Stimulated activated CD8-positive, alpha-beta memory T cell treated with anti-CD3 and anti-CD28 coated beads, Interleukin-15, amount 100 ng/mL, for 48 hours (primary cell): ENCODE data around the gene SDSL.

ENCODE experiments used
- DNase-seq, 2 donors: peaks; one replicate each; pipeline ENCODE4 v3.0.0-alpha.2; 2020; ENCODE audit warnings: low read depth in 2 of 2

SDSL gene

DNA sequence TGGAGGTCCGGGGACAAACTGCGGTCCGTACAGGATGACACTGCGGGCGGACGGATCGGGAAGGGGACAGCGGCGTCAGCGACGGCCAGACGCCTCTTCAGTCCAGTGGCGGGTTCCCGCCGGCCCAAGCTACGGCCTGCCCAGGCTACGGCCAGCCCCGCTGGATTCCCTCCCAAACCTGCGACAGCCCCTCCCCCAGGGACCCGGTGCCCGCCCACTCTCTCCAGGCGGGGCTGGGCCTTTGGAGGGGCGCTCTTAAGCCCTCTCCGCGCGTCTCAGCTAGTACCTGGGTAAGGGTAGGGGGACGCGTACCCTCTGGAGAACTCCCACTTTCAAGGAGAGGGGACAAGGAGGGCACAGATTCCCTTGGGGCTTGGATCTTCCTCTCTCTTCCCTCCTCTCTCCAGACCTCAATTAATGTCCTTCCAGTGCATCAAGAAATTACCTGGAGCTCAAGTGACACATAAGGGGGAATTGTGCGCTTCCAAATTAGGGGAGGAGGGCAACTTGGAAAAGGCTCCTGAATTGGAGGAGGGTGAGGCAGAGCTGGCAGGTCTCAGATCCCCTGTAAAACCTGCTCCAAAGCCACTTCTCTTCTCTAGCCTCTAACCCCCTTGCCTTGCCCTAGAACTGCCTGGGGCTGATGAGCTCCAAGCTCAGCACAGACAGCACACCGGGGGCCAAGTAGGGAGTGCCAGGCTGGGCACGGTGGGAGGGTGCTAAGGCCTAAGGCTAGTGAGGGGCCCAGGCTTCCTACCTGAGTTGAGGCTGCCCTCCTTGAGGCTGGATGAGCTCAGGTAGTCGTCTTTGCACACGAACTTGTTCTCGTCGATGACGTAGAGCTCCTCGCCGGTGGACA lies 46.4 kb downstream of the SDSL start:
- DNase-seq = no peak

DNA sequence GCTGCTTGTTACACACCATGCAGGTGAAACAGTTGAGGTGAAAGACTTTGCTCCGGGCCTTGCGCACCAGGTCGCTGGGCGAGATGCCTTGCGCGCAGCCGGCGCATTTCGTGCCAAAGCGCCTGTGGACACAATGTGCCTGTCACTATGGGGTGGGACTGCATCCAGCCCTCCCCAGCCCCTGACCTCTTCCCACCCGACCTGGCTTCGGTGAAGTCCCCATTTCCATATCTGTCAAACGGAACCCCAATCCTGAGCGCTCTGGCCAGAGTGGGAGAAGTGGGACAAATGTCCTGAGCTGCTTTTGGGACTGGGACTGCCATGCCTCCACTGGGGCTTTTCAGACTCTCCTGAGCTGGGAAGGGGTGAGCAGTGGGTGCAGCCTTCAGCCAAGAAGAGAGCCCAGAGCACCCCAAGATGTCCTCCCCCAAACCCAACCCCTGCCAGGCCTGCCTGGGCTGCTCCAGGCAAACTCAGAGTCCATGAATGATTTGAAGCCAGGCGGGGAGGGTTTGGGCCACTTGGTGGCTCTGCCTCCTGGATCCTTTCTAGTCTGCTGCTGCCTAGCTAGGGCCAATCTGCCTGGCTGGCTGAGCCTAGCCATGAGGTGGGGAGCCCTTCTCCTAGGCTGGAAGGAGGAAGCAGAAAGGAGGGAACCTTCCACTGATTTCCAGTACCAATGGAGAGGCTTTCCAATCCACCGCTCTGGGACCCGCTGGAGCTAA lies 47.2 kb downstream of the SDSL start:
- DNase-seq = no peak

- no peak for DNase-seq
Measured at GRCh38 chr12:113469949-113470743, 48.0 kb downstream of the SDSL start.

GRCh38 chr12:113470871-113471618 lies 48.9 kb downstream of the SDSL start:
- no peak for DNase-seq

- DNase-seq = no peak
Measured at GRCh38 chr12:113471619-113472171, 49.5 kb downstream of the SDSL start, which contains the start of gene LHX5. Gene LHX5 (minus strand): TSS chr12:113471871. CDS start chr12:113471498, 373 bp downstream.

DNA sequence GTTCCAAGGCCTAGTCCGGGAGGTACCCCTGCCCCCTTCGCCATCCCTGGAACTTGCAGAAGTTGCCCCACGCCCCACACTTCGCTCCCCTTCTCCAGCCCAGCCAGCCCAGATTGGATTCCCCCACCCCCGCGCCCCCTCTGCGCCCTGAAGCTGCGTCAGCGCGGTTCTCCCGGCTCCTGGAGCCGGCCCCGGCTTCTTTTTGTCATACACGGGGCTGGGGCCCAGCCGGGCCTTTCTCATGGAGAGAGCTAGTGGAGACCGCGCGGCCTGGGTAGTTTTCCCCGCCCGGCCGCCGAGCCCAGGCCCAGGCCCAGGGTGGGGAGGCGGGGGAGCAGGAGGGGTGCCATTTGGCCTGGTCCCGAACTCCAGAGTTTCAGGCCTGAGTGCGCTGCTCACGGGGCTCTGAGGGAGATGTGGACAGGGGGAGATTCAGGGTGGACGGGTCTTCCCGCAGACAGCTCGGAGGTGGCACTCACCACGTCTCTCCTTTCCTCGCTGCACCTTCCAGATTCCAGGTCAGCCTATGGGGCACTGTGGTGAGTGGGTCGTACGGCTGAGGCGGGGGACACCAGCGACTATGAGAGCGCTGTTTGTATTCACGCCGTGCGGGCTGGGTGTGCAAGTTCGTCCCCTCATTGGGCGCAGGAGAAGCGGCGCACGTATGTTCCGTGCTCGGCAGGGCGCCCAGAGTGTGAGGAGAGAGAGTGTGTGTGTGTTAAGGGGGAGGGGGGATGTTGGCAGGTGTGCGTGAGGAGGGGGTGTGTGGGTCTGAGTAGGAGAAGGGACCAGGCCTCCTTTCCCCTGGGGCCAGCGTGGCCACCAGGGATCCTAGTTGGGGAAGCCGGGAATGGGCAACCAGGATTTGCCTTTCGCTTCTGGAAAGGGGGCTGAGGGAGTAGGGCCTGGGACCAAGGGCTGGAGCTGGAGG lies 50.3 kb downstream of the SDSL start:
- DNase-seq = no peak

- DNase-seq = no peak
Measured at GRCh38 chr12:113473400-113473799, 51.2 kb downstream of the SDSL start.

DNA sequence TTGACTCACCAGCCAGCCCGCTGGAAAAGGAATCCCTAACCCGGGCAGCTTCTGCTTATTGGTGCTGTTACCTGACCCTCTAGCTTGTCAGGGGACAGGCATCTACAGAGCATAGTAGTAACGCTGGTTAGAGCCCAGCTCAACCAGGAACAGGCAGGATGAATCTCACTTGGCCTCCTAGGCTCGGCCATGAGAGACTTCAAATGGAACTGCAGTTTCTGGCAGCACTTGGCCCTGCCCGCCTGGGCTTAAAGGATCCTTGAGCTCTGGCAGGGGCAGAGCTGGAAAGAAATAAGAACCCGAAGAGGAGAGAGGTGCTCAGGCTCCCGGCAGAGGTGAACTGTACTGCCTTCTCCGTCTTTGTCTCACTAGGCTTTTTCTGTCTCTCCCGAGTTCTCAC lies 51.8 kb downstream of the SDSL start:
- no peak for DNase-seq

- DNase-seq = no peak
Measured at GRCh38 chr12:113474635-113475436, 52.7 kb downstream of the SDSL start.

GRCh38 chr12:113475451-113476175 lies 53.4 kb downstream of the SDSL start:
- DNase-seq = no peak

DNA sequence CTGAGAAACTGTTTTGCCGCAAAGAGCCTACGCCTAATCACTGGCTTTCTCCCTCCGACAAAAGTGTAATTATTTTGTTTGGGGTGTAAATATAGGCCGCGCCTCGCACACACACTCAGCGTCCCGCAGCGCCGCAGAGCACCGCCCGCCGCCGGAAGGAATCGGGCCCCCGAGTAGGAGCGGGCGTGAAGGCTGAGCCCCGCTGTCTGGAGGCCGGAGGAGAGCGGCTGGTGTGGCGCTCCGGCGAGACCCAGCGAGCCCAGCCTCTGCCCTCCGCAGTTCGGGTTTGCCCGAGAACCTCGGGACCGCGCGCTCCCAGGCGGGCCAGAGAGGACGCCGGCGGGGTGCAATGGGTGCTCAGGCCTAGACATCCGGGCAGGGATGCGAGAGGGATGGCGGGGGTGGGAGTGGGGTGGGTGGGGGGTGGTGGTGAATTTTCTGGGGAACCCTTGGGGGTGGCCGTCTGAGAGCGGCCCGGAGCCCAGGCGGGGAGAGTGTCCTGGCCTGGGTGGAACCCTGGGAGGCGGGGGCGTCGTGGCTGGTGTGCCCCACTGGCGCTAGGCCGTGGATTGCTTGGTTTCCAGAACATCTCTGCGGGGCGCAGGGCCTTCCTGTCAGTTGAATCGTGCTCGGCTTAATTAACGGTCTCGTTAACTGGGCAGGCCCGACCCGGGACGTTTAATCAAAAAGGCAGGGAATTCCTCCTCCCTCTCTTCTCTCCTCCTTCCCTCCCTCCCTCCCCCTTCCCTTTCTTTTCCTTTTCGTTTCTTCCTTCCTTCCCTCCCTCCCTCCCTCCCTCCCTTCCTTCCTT lies 54.2 kb downstream of the SDSL start:
- no peak for DNase-seq

DNA sequence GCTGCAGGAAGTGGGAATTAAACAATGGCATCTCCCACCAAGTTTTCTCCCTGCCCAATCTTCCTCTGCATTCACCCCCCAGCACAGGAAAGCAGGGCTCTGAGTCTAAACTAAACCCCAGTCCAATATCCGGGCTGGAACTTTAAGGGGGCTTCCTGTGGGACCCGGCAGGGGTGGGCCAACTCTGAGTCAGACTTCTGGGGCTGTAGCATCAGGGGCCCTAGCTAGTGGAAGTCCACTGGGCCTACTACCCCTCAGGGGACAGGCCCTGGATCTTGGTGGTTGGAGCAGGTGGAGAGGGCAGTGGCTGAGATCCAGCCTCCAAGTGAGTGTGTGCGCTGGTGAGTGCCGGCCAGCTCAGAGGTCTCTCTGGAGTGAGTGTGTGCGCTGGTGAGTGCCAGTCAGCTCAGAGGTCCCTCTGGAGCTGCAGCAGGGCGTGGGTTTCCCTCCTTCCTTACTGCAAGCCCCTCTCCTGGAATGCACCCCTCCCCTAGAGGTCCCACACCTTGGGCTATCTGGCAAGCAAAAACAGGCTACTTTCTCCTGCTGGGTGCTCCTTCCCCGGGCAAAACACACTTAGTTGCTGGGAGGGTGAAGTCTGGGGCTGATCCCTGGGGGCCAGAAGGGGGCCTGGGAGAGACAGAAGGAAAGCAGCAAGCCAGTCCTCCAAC lies 55.1 kb downstream of the SDSL start:
- DNase-seq = no peak

DNA sequence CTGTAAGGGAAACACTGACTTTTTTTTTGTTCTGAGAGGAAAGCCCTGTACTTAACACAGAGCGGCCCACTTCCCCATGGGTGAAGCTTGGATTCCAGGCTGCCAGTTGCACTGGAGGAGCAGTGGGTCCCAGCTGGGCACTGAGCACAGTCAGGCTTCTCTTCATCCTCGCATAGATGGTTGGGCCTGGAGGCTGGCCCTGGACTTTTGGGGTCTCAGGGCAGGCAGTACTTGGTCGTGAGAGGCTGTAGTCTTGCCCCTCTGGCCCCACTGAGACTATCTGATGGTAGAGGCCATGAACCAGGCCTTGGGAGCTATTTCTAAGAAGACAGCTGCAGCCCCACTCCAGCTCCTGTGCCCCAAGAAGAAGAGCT lies 55.6 kb downstream of the SDSL start:
- no peak for DNase-seq

DNA sequence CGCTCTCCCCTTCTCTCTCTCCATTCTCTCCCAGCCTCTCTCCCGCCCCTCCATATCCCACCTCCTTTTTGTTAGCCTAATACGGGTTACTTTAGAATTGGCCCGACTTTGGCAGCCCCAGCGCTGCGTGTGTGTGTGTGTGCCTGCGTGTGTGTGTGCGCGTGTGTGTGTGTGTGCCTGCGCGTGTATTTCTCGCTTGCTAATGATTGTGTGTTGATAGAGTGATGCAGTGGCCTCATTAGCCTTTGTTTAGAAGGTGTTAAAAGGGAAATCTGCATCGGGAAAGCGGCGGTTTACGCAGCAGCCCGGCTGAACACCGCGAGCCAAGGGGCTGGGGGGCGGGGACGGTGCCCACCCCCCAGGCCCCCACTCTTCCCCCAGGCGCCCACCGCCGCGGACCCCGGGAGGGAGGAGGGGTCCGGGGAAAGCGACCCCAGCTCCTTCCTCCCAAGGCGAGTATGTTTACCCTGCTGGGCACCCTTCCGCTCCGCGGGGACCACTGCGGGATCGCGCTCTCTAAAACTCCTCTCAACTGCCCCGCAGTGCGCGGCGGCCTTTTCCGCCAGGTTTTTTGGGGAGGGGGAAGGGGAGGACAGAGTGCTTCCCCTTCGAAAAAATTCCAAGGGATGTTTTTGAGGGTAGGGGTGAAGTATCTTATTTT lies 56.3 kb downstream of the SDSL start:
- DNase-seq = no peak

DNA sequence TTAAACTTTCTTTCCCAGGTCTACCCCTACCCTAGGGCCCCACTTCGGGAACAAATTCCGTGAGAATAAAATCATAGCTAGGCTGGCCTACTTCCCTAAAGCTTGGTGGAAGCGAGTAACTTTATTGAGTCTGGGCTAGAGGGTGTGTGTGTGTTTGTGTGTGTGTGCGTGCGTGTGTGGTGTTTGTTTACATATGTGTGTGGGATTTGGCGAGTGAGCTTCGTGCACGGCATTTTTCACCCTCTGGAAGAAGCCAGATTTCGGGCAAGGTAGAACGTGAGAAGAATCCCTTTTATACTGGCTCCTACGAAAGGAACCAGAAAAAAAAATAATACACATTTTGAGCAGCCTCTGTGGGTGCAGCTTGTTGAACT lies 57.0 kb downstream of the SDSL start:
- no peak for DNase-seq

DNA sequence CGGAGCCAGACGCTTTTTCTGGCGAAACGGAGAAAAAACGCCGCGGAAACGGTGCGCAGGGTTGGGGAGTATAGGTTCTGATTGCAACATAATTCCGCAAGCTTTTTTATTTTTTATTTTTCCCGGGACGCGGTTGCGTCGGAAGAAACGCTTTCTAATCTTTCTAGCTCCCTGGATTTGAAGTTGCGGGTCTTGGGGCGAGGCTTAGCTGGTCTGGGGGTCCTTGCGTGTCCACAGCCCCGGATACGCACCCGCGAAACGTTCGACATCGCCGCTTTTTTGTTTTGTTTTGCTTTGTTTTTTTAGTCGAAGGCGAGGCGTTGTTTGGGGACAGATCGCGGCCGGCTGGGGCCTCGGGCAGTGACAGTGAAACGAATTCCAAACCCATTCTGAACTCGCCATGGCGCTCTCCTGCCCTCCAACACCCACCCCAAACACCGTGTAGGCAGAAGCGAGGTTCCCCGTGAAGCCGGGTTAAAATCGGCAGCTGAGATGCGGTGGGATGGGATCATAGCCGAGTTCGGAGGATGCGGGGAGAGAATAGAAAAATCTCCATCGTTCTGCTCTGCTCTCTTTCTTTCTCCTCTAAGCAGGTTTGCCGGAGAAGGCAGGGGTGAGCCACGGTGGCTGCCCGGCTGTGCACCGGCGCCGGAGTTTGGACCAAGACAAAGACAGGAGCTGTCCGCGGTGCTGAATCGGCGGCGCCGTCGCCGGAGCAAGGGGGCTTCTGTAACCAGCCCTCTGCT lies 57.6 kb downstream of the SDSL start:
- no peak for DNase-seq
